Astrocyte of the spinal cord (primary cell): Measurements from ENCODE around the gene KCNG2.

Experiments
- DNase-seq: peaks from one replicate; pipeline ENCODE4 v3.0.0; 2011; ENCODE audit warnings: low read depth, low spot score
- H3K4me3 ChIP-seq: 2 replicates; pipeline ENCODE4 v1.5.1; 2011; ENCODE audit warnings: low read depth, mild to moderate bottlenecking, low read length, moderate library complexity
- in situ Hi-C: cut with HindIII; loops from 2 replicates; pipeline ENCODE4 v1.10.0; 2017; ENCODE audit warnings: low sequenced_read_pairs
- TF ChIP-seq, protein P1 (sequence below): IDR thresholded peaks from 2 replicates; pipeline ENCODE4 v1.5.1; 2012; ENCODE audit warnings: low read depth, mild to moderate bottlenecking, low read length, inconsistent platforms

The KCNG2 gene

GRCh38 chr18:79828258-79828657, 30.5 kb downstream of the KCNG2 start:
- in situ Hi-C loops = no loop called here
- TF ChIP-seq, protein P1, sequence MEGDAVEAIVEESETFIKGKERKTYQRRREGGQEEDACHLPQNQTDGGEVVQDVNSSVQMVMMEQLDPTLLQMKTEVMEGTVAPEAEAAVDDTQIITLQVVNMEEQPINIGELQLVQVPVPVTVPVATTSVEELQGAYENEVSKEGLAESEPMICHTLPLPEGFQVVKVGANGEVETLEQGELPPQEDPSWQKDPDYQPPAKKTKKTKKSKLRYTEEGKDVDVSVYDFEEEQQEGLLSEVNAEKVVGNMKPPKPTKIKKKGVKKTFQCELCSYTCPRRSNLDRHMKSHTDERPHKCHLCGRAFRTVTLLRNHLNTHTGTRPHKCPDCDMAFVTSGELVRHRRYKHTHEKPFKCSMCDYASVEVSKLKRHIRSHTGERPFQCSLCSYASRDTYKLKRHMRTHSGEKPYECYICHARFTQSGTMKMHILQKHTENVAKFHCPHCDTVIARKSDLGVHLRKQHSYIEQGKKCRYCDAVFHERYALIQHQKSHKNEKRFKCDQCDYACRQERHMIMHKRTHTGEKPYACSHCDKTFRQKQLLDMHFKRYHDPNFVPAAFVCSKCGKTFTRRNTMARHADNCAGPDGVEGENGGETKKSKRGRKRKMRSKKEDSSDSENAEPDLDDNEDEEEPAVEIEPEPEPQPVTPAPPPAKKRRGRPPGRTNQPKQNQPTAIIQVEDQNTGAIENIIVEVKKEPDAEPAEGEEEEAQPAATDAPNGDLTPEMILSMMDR = no peak
- H3K4me3 ChIP-seq = no peak overlapping the region
- DNase-seq = no peak

GRCh38 chr18:79829136-79829854, 31.6 kb downstream of the KCNG2 start:
- H3K4me3 ChIP-seq = no peak overlapping the region
- in situ Hi-C loops = no loop called here
- DNase-seq = no peak
- TF ChIP-seq, protein P1 = no peak

DNA sequence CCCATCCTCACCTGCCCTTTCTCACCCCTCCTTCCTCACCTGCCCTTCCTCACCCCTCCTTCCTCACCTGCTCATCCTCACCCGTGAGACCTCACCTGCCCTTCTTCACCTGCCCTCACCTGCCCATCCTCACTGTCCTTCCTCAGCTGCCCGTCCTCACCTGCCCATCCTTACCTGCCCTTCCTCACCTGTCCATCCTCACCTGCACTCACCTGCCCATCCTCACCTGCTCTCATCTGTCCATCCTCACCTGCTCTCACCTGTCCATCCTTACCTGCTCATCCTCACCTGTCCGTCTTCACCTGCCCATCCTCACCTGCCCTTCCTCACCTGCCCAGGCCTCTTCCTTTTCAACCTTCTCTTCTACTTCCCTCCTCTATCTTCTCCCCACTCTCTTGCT, 34.4 kb downstream of the KCNG2 start:
- in situ Hi-C loops = no loop called here
- no peak for DNase-seq
- TF ChIP-seq, protein P1 = no peak
- H3K4me3 ChIP-seq = no peak overlapping the region

DNA sequence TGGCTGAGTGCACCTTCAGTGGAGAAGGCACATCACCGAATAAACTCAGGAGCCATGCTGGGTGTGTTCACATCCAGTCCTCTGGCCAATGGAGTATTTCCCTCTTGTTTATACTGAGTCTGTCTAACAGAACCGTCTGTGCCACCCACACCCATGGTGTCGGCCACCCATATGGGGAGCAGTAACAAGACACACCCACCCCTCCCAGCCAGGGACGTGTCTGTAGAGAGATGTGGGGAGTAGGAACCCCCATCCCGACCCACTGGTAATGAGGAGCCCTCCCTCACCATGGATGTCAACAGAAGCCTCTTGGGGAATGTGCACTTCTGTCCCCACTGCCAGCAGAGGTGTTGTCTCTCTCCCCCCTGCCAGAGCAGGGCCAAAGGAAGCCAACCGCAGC, 37.1 kb downstream of the KCNG2 start:
- in situ Hi-C loops = no loop called here
- TF ChIP-seq, protein P1 = no peak
- DNase-seq = no peak
- H3K4me3 ChIP-seq = no peak overlapping the region

DNA sequence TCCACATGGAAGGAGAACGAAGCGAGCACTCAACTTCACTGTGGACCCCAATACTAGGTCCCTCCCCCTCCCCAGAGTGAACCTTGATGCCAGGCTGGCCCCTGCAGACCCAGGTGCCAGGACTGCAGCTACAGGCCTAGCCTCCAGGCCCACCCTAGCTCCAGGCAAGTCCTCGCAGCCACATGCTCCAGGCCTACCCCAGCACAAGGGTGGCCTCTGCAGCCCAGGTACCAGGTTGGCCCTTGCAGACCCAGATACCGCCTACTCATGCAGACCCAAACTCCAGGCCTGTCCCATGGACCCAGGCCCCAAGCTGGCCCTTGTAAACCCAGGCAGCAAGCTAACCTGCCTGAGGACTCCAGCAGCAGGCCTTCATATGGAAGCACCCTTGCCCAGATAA, 44.2 kb downstream of the KCNG2 start:
- DNase-seq = no peak

GRCh38 chr18:79844999-79845563, 47.3 kb downstream of the KCNG2 start:
- TF ChIP-seq, protein P1 = no peak
- DNase-seq = no peak
- H3K4me3 ChIP-seq = no peak overlapping the region
- in situ Hi-C loops = no loop called here

More for the DNA sequence above, 44.2 kb downstream of the KCNG2 start:
- TF ChIP-seq, protein P1 = no peak
- in situ Hi-C loops = no loop called here
- H3K4me3 ChIP-seq = no peak overlapping the region
